Upper lobe of right lung (tissue), 1 donor: ENCODE results near the gene FFAR1. TPM values are rescaled to one million over a fixed set of nuclear protein-coding genes. Genes with fewer than 3 reads are reported as not detected.
"Not testable (repeated sequence)": the region's sequence is repeated elsewhere in the genome, so short reads cannot be mapped to it uniquely, and the experiment has no call there.

Experiments
- ATAC-seq: fragments of 200-7000 bp; cut with Tn5 transposase; one replicate; pipeline ENCODE4 v1.9.1; 2020; ENCODE audit warnings: mild to moderate bottlenecking, moderate library complexity
- DNase-seq: peaks from one replicate; pipeline ENCODE4 v3.0.0-alpha.2; 2020
- H3K27ac ChIP-seq: fragments of 200-600 bp; one replicate; pipeline ENCODE4 v1.8.0; 2022
- H3K27me3 ChIP-seq: fragments of 200-600 bp; one replicate; pipeline ENCODE4 v1.8.0; 2022; ENCODE audit warnings: mild to moderate bottlenecking
- H3K36me3 ChIP-seq: fragments of 200-600 bp; one replicate; pipeline ENCODE4 v1.8.0; 2022
- H3K4me1 ChIP-seq: fragments of 200-600 bp; one replicate; pipeline ENCODE4 v1.8.0; 2022
- H3K4me3 ChIP-seq: fragments of 200-600 bp; one replicate; pipeline ENCODE4 v1.8.0; 2022; ENCODE audit warnings: mild to moderate bottlenecking
- H3K9me3 ChIP-seq: fragments of 200-600 bp; one replicate; pipeline ENCODE4 v1.8.0; 2022
- CTCF ChIP-seq: fragments of 200-600 bp; IDR thresholded peaks from one replicate; pipeline ENCODE4 v1.8.0; 2022; ENCODE audit warnings: antibody characterized with exemption
- intact Hi-C: fragments of 100-400 bp; cut with DNase I; formaldehyde crosslinking; loops from one replicate; pipeline ENCODE4 v1.11.0; 2022
- total RNA-seq: library from RNA; stranded (reverse); fragmentation: NEBNext Ultra II Directional; extraction: Animal tissue kit (Norgen Biotek cat#: 25700); gene quantifications from one replicate; pipeline ENCODE4 v1.2.1, GENCODE V29; 2021
- donor health status: DM: no; HTN: yes; CAD: no; lungs with severe emphysema.

FFAR1 gene
- total RNA-seq, 1 donor from 2014 or later: not detected

GRCh38 chr19:35378356-35378755 lies 30.7 kb downstream of the FFAR1 start:
- H3K4me1 ChIP-seq: no peaks in the 10 kb centered on the region
- no peak overlapping the region for H3K27ac ChIP-seq
- TF ChIP-seq CTCF: no peak
- no peaks in the 10 kb centered on the region for H3K9me3 ChIP-seq
- H3K36me3 ChIP-seq: no peaks in the 10 kb centered on the region
- H3K27me3 ChIP-seq: no peaks in the 10 kb centered on the region
- ATAC-seq (no peak), DNase-seq (peak; percentile 7)
- intact Hi-C loops: no loop called here
- H3K4me3 ChIP-seq: no peak overlapping the region

- H3K36me3 ChIP-seq, H3K9me3 ChIP-seq, H3K4me1 ChIP-seq, H3K4me3 ChIP-seq, H3K27me3 ChIP-seq, H3K27ac ChIP-seq, ATAC-seq, intact Hi-C loops: not testable (repeated sequence)
- peak; percentile 16 for DNase-seq
Observed at GRCh38 chr19:35379545-35379944, 31.8 kb downstream of the FFAR1 start.

- DNase-seq: no peak
- Histone ChIP-seq H3K27me3 (no peaks in the 10 kb centered on the region), H3K27ac (no peak overlapping the region), H3K4me3 (no peak overlapping the region), H3K4me1 (no peaks in the 10 kb centered on the region), H3K9me3 (no peaks in the 10 kb centered on the region), H3K36me3 (no peaks in the 10 kb centered on the region)
- intact Hi-C loops: no loop called here
- no peak for ATAC-seq
- no peak for TF ChIP-seq CTCF
Observed at GRCh38 chr19:35379992-35380391, 32.3 kb downstream of the FFAR1 start.

- H3K27ac ChIP-seq: no peak overlapping the region
- intact Hi-C loops: no loop called here
- no peak for ATAC-seq
- H3K4me3 ChIP-seq: no peak overlapping the region
- H3K36me3 ChIP-seq: no peaks in the 10 kb centered on the region
- no peaks in the 10 kb centered on the region for H3K9me3 ChIP-seq
- no peaks in the 10 kb centered on the region for H3K27me3 ChIP-seq
- no peak for TF ChIP-seq CTCF
- DNase-seq: no peak
- H3K4me1 ChIP-seq: no peaks in the 10 kb centered on the region
Observed at GRCh38 chr19:35380450-35381124, 32.9 kb downstream of the FFAR1 start.

- Histone ChIP-seq H3K4me3 (no peak overlapping the region), H3K4me1 (no peaks in the 10 kb centered on the region), H3K36me3 (no peaks in the 10 kb centered on the region), H3K9me3 (no peaks in the 10 kb centered on the region), H3K27ac (no peak overlapping the region), H3K27me3 (no peaks in the 10 kb centered on the region)
- DNase-seq: no peak
- intact Hi-C loops: no loop called here
- no peak for ATAC-seq
- TF ChIP-seq CTCF: no peak
Observed at GRCh38 chr19:35381318-35381717, 33.6 kb downstream of the FFAR1 start.

- H3K27ac ChIP-seq: no peak overlapping the region
- no peak for TF ChIP-seq CTCF
- intact Hi-C loops: no loop called here
- H3K4me1 ChIP-seq: no peaks in the 10 kb centered on the region
- ATAC-seq (no peak), DNase-seq (no peak)
- no peaks in the 10 kb centered on the region for H3K27me3 ChIP-seq
- H3K9me3 ChIP-seq: no peaks in the 10 kb centered on the region
- no peaks in the 10 kb centered on the region for H3K36me3 ChIP-seq
- no peak overlapping the region for H3K4me3 ChIP-seq
Observed at GRCh38 chr19:35381926-35382325, 34.2 kb downstream of the FFAR1 start.
